Measurements from ENCODE around the gene NCOR2.
"Not testable (repeated sequence)": the region's sequence is repeated elsewhere in the genome, so short reads cannot be mapped to it uniquely, and the experiment has no call there.

NCOR2 gene

DNA sequence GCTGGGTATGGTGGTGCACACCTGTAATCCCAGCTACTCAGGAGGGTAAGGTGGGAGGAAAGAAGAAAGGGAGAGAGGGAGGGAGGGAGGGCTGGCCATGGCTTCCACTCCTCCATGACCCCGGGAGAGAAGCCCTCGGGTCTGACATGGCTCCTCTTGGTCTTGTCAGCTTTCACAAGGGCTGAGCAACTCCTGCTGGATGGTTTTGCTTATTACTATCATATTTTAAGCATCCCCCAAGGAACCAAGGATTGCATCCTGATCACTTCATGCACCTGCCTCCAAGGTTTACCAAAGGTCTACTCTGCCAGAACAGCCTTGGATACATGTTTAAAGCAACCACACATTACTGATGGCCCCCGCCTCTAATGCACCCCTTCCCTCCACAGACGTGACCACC lies 28.0 kb upstream of the NCOR2 start:
- Histone ChIP-seq H3K36me3 (ENCODE audit: control insufficient read depth, insufficient read depth, low read length) (no peaks in the 10 kb centered on the region), H3K4me1 (ENCODE audit: control insufficient read depth, insufficient read depth, low read length) (no peaks in the 10 kb centered on the region), H3K27ac (ENCODE audit: low read depth, low read length) (no peak overlapping the region), H3K27me3 (ENCODE audit: control insufficient read depth, insufficient read depth, low read length) (no peaks in the 10 kb centered on the region), H3K4me3 (ENCODE audit: low read depth, low read length) (no peak overlapping the region), H3K9ac (ENCODE audit: low read depth, low read length) (no peak overlapping the region), H3K9me3 (ENCODE audit: control insufficient read depth, insufficient read depth, low read length) (0 out of 2 replicates have a peak, but pooled peaks cover under 1% of the 10 kb centered on the region)

DNA sequence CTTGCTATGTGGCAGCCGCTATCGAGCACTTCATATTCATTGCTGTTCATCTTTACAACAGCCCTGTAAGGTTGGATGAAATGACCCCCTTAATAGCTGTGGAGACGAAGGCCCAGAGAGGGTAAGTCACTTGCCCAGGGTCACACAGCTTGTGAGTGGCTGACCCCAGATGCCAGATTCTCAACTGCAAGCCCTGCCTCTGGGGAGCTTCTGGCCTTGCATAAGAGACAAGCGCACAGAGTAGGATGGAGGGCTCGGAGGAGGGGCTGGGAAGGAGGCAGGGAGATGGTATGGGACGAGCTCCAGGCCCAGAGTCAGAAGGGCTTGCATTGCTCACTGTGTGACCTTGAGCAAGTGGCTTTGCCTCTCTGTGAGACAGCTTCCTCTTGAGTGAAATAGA lies 27.4 kb upstream of the NCOR2 start:
- Histone ChIP-seq H3K4me1 (ENCODE audit: control insufficient read depth, insufficient read depth, low read length) (no peaks in the 10 kb centered on the region), H3K27me3 (ENCODE audit: control insufficient read depth, insufficient read depth, low read length) (no peaks in the 10 kb centered on the region), H3K9me3 (ENCODE audit: control insufficient read depth, insufficient read depth, low read length) (0 out of 2 replicates have a peak, but pooled peaks cover 3% of the 10 kb centered on the region), H3K36me3 (ENCODE audit: control insufficient read depth, insufficient read depth, low read length) (no peaks in the 10 kb centered on the region), H3K9ac (ENCODE audit: low read depth, low read length) (no peak overlapping the region), H3K4me3 (ENCODE audit: low read depth, low read length) (no peak overlapping the region), H3K27ac (ENCODE audit: low read depth, low read length) (no peak overlapping the region)

DNA sequence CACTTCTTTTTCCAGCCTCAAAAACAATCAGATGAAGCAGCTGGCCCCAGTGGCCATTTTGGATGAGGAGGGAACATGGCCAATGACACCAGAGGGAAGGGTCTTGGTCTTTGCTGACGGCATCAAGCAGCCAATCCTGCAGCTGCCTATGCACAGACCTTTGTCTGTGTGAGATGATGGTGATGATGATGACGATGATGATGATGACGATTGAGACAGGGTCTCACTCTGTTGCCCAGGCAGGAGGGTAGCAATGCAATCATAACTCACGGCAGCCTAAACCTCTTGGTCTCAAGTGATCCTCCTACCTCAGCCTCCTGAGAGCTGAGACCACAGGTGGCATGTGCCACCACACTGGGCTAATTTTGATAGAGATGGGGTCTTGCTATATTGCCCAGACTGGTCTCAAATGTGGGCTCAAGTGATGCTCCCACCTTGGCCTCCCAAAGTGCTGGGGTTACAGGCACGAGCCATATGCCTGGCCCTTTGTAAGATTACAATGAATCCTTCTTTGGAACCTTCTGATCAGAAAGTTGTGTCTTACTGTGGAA lies 26.5 kb upstream of the NCOR2 start:
- no peaks in the 10 kb centered on the region for H3K36me3 ChIP-seq (ENCODE audit: control insufficient read depth, insufficient read depth, low read length)
- no peaks in the 10 kb centered on the region for H3K4me1 ChIP-seq (ENCODE audit: control insufficient read depth, insufficient read depth, low read length)
- H3K4me3 ChIP-seq (ENCODE audit: low read depth, low read length): no peak overlapping the region
- no peak overlapping the region for H3K27ac ChIP-seq (ENCODE audit: low read depth, low read length)
- no peak overlapping the region for H3K9ac ChIP-seq (ENCODE audit: low read depth, low read length)
- H3K27me3 ChIP-seq (ENCODE audit: control insufficient read depth, insufficient read depth, low read length): no peaks in the 10 kb centered on the region
- H3K9me3 ChIP-seq (ENCODE audit: control insufficient read depth, insufficient read depth, low read length): 0 out of 2 replicates have a peak, but pooled peaks cover 3% of the 10 kb centered on the region

DNA sequence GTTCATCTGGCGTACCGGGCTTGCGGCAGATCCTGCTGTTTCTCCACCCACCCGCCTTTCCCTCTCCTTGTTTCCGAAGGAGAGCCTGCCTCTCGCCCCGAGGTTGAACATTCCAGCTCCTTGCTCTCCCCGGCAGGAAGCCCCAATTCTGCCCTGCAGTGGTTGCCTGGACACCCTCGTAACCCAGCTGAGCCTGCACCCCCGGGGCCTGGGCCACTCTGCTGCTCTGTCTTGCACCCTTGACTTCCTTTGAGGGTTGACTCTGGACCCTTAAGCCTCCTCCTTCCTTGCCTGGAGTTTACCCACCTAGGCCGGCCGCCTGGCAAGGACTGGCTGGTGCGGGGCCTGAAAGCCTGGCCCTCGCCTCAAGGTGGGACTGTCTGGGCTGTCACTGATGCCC lies 25.8 kb upstream of the NCOR2 start:
- no peak overlapping the region for H3K9ac ChIP-seq (ENCODE audit: low read depth, low read length)
- no peak overlapping the region for H3K27ac ChIP-seq (ENCODE audit: low read depth, low read length)
- no peak overlapping the region for H3K4me3 ChIP-seq (ENCODE audit: low read depth, low read length)
- H3K27me3 ChIP-seq (ENCODE audit: control insufficient read depth, insufficient read depth, low read length): no peaks in the 10 kb centered on the region
- no peaks in the 10 kb centered on the region for H3K4me1 ChIP-seq (ENCODE audit: control insufficient read depth, insufficient read depth, low read length)
- no peaks in the 10 kb centered on the region for H3K36me3 ChIP-seq (ENCODE audit: control insufficient read depth, insufficient read depth, low read length)
- H3K9me3 ChIP-seq (ENCODE audit: control insufficient read depth, insufficient read depth, low read length): 0 out of 2 replicates have a peak, but pooled peaks cover 3% of the 10 kb centered on the region

DNA sequence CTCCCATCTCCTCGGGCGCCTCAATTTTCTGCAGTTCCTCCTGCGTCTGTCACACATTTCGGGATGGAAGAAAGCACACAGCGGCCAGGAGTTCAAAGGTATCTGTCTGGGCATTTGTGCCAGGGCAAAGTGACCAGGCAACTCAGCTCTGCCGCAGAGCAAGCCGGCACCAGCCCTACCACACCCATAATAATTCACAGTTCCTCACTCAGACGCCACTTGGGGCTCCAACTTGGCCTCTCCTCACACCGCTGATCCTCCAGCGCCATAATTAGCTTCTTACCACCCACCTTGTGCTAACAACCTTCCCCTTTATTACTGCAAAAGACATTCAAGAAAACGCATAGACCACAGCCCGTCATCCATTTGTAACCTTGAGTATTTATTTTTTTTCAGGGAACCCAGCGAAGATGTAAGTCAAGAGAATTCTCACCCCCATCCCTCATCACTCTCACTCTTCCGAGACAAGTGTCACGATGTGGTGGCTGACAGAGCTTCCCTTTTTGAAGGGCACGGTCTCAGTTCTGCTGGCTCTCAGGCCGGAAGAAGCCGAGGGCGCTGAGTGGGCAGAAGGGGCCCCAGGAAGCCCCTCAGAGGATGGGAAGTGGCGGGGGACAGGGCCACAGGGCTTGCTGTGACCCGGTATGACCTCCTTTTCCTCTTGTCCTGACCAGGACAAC lies 25.2 kb upstream of the NCOR2 start:
- no peak overlapping the region for H3K9ac ChIP-seq (ENCODE audit: low read depth, low read length)

DNA sequence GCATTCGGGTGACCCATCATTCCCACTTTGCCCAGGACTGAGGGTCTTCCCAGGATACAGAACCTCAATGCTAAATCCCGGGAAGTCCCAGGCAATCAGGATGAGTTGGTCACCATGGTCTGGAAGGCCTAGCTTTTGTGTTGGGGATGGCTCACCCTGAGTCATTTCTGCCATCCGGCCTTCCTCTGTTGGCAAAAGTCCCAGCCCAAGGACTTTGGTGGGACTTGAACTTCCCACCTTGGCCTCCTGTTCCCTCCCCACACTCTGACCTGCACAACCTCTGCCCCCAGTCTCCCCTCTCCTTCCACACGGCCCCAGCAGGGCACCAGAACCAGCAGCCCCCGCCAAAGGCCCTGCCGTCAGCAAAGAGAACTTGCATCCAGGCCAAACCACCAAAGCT lies 24.6 kb upstream of the NCOR2 start:
- H3K9me3 ChIP-seq (ENCODE audit: control insufficient read depth, insufficient read depth, low read length): 0 out of 2 replicates have a peak, but pooled peaks cover 3% of the 10 kb centered on the region
- H3K27me3 ChIP-seq (ENCODE audit: control insufficient read depth, insufficient read depth, low read length): no peaks in the 10 kb centered on the region
- no peak overlapping the region for H3K9ac ChIP-seq (ENCODE audit: low read depth, low read length)
- no peak overlapping the region for H3K4me3 ChIP-seq (ENCODE audit: low read depth, low read length)
- no peak overlapping the region for H3K27ac ChIP-seq (ENCODE audit: low read depth, low read length)
- no peaks in the 10 kb centered on the region for H3K36me3 ChIP-seq (ENCODE audit: control insufficient read depth, insufficient read depth, low read length)
- H3K4me1 ChIP-seq (ENCODE audit: control insufficient read depth, insufficient read depth, low read length): no peaks in the 10 kb centered on the region

More for the DNA sequence above, 25.2 kb upstream of the NCOR2 start:
- no peak overlapping the region for H3K4me3 ChIP-seq (ENCODE audit: low read depth, low read length)
- no peaks in the 10 kb centered on the region for H3K4me1 ChIP-seq (ENCODE audit: control insufficient read depth, insufficient read depth, low read length)
- H3K9me3 ChIP-seq (ENCODE audit: control insufficient read depth, insufficient read depth, low read length): 0 out of 2 replicates have a peak, but pooled peaks cover 3% of the 10 kb centered on the region
- no peaks in the 10 kb centered on the region for H3K27me3 ChIP-seq (ENCODE audit: control insufficient read depth, insufficient read depth, low read length)
- no peaks in the 10 kb centered on the region for H3K36me3 ChIP-seq (ENCODE audit: control insufficient read depth, insufficient read depth, low read length)
- no peak overlapping the region for H3K27ac ChIP-seq (ENCODE audit: low read depth, low read length)

DNA sequence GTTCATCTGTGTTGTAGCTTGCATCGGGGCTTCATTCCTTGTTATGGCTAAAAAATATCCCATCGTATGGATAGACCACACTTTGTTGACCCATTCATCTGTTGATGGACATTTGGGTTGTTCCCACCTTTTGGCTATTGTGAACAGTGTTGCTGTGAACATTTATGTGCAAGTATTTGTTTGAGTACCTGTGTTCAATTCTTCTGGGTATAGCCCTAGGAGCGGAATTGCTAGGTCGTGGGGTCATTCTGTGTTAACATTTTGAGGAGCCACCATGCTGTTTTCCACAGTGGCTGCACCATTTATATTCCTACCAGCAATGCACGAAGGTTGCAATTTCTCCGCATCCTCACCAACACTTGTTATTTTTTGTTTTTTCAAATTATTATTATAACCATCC lies 23.0 kb upstream of the NCOR2 start:
- Histone ChIP-seq H3K4me3 (ENCODE audit: low read depth, low read length) (no peak overlapping the region), H3K27me3 (ENCODE audit: control insufficient read depth, insufficient read depth, low read length) (no peaks in the 10 kb centered on the region), H3K9ac (ENCODE audit: low read depth, low read length) (no peak overlapping the region), H3K36me3 (ENCODE audit: control insufficient read depth, insufficient read depth, low read length) (no peaks in the 10 kb centered on the region), H3K9me3 (ENCODE audit: control insufficient read depth, insufficient read depth, low read length) (0 out of 2 replicates have a peak, but pooled peaks cover 3% of the 10 kb centered on the region), H3K4me1 (ENCODE audit: control insufficient read depth, insufficient read depth, low read length) (no peaks in the 10 kb centered on the region), H3K27ac (ENCODE audit: low read depth, low read length) (no peak overlapping the region)

DNA sequence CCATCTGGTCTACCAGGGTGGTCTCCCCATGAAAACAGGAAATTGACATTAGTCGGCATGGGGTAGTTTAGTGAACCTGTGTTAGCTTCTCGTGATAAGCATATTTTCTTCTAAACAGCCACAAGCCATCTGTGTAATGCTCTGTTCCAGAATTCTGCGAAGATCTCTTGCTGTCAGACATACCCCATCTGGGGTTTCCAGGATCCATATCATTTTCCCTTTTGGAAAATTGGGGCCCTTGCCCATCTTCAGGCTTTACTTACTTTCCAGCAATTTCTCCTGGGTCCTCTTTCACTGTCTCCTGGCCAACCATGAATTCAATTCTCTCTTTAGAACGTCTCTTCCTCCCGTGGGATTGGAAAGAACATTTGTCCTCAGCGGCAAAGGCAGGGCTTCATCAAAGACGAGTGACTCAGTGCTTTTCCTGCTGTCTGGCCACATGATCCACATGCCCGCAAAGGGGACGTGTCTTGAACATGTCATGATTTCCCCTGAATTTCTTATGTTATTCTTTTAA lies 21.4 kb upstream of the NCOR2 start:
- Histone ChIP-seq H3K4me3 (ENCODE audit: low read depth, low read length) (no peak overlapping the region), H3K27me3 (ENCODE audit: control insufficient read depth, insufficient read depth, low read length) (no peaks in the 10 kb centered on the region), H3K4me1 (ENCODE audit: control insufficient read depth, insufficient read depth, low read length) (no peaks in the 10 kb centered on the region), H3K9me3 (ENCODE audit: control insufficient read depth, insufficient read depth, low read length) (0 out of 2 replicates have a peak, but pooled peaks cover 3% of the 10 kb centered on the region), H3K27ac (ENCODE audit: low read depth, low read length) (no peak overlapping the region), H3K36me3 (ENCODE audit: control insufficient read depth, insufficient read depth, low read length) (no peaks in the 10 kb centered on the region), H3K9ac (ENCODE audit: low read depth, low read length) (no peak overlapping the region)

DNA sequence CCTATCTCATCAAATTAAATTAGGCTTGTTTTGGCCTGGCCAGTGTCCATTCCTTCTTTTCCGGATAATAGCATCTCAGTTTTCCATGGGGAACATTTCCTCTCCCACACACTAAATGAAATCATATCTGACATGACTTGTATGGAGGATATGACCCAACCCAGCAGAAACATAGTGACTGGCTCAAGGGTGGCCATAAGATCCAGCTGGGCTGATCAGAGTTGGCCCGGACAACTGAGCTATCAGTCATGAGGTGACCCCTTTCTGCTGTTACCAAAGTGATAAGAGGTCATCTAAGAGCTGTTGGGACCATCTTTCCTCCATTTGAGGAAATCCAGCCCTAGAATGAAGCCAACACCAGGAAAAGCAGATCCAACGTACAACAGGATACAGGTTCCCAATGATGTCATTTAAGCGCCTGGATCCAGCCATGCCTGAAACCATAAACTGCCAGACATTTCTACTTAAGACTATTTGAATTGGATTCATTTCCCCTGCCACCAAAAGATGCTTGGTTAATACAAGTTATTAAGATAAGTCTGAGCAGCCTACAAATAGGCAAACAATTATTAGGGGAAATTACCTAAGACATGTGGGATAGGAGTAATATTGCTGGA lies 20.7 kb upstream of the NCOR2 start:
- H3K36me3 ChIP-seq (ENCODE audit: control insufficient read depth, insufficient read depth, low read length): no peaks in the 10 kb centered on the region
- no peak overlapping the region for H3K9ac ChIP-seq (ENCODE audit: low read depth, low read length)
- H3K27ac ChIP-seq (ENCODE audit: low read depth, low read length): no peak overlapping the region
- no peaks in the 10 kb centered on the region for H3K4me1 ChIP-seq (ENCODE audit: control insufficient read depth, insufficient read depth, low read length)
- H3K4me3 ChIP-seq (ENCODE audit: low read depth, low read length): no peak overlapping the region
- 0 out of 2 replicates have a peak, but pooled peaks cover 3% of the 10 kb centered on the region for H3K9me3 ChIP-seq (ENCODE audit: control insufficient read depth, insufficient read depth, low read length)
- H3K27me3 ChIP-seq (ENCODE audit: control insufficient read depth, insufficient read depth, low read length): no peaks in the 10 kb centered on the region

DNA sequence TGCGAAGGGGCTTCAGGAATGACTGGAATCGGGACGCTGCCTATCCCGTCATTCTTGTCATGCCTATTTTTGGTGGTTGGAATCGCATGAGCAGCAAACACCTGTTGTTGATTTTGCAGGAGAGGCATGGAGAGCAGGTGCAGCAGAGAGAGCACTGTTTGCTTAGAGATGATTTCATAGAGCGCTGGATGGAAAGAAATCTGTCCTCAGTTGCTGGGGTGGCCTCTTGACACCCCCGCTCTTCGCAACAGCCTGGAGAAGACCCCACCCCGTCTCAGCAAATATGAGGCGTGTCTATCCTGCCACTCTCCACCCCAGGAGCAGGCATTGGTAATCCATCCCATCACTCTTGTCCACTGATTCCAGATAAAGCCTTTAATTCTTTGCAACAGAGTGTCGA lies 19.3 kb upstream of the NCOR2 start:
- no peak overlapping the region for H3K27ac ChIP-seq (ENCODE audit: low read depth, low read length)
- no peak overlapping the region for H3K9ac ChIP-seq (ENCODE audit: low read depth, low read length)
- H3K4me3 ChIP-seq (ENCODE audit: low read depth, low read length): no peak overlapping the region
- no peaks in the 10 kb centered on the region for H3K27me3 ChIP-seq (ENCODE audit: control insufficient read depth, insufficient read depth, low read length)
- 0 out of 2 replicates have a peak, but pooled peaks cover 3% of the 10 kb centered on the region for H3K9me3 ChIP-seq (ENCODE audit: control insufficient read depth, insufficient read depth, low read length)
- H3K4me1 ChIP-seq (ENCODE audit: control insufficient read depth, insufficient read depth, low read length): no peaks in the 10 kb centered on the region
- H3K36me3 ChIP-seq (ENCODE audit: control insufficient read depth, insufficient read depth, low read length): no peaks in the 10 kb centered on the region

DNA sequence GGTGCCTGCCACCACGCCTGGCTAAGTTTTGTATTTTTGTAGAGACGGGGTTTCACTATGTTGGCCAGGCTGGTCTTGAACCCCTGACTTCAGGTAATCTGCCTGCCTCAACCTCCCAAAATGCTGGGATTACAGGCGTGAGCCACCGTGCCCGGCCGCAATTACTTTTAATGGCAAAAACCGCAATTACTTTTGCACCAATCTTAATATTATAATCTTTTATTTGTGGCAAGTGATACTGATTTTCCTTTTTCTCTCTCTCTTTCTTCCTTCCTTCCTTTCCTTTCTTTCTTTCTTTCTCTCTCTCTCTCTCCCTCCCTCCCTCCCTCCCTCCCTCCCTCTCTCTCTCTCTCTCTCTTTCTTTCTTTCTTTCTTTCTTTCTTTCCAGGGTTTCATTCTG lies 17.1 kb upstream of the NCOR2 start:
- H3K9me3 ChIP-seq (ENCODE audit: control insufficient read depth, insufficient read depth, low read length); H3K27ac ChIP-seq (ENCODE audit: low read depth, low read length); H3K36me3 ChIP-seq (ENCODE audit: control insufficient read depth, insufficient read depth, low read length); H3K27me3 ChIP-seq (ENCODE audit: control insufficient read depth, insufficient read depth, low read length); H3K4me3 ChIP-seq (ENCODE audit: low read depth, low read length); H3K9ac ChIP-seq (ENCODE audit: low read depth, low read length); H3K4me1 ChIP-seq (ENCODE audit: control insufficient read depth, insufficient read depth, low read length): not testable (repeated sequence)
